ENCODE results near the gene INCENP.
"Not testable (repeated sequence)": the region's sequence is repeated elsewhere in the genome, so short reads cannot be mapped to it uniquely, and the experiment has no call there.

Gene INCENP

DNA sequence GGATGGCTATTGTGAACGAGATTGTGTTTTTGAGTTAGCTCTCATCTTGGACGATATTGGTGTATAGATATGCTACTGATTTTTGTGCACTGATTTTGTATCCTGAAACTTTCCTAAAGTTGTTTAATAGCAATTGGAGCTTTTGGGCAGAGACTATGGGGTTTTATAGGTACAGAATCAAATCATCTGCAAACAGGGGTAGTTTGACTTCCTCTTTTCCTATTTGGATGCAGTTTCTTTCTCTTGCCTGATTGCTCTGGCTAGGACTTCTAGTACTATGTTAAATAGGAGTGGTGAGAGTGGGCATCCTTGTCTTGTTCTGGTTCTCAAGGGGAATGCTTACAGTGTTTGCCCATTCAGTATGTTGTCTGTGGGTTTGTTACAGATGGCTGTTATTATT is 57.3 kb downstream of the INCENP start:
- DNase-seq, result no peak

DNA sequence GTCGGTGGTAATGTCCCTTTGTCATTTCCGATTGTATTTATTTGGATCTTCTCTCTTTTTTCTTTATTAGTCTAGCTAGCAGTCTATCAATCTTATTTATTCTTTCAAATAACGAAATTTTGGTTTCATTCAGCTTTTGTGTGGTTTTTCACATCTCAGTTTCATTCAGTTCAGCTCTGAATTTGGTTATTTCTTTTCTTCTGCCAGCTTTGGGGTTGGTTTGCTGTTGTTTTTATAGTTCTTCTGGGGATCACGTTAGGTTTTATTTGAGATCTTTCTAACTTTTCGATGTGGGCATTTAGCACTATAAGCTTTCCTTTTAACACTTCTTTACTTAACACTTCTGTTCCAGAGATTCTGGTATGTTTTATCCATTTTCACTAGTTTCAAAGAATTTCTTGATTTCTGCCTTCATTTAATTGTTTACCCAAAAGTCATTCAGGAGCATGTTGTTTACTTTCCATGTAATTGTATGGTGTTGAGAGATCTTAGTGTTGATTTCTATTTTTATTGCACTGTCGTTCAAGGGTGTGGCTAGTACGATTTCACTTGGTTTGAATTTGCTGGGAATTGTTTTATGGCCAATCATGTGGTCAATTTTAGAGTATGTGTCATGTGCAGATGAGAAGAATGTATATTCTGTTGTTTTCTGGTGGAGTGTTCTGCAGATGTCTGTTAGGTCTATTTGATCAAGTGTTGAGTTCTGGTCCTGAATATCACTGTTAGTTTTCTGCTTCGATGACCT is 58.5 kb downstream of the INCENP start:
- no peak for DNase-seq

DNA sequence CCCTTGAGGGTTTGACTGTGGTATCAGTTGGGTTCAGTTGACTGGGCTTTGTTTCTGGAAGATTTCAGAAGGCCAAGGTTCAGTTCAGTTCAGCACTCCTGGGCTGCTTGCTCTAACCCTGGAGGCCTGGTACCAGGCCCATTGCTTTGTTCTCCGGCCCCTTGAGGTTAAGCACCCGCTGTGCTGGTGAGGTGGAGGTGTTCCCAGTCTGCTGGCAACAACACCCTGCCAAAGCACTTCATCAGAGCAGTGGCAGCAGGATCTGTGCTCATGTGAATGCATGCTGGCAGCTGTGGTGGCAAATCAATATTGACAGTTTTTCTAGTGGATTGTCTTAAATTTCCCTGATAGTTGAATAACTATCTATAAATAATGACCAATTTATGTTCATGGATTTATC is 62.4 kb downstream of the INCENP start:
- DNase-seq, result no peak

GRCh38 chr11:62190011-62190410 is 66.2 kb downstream of the INCENP start, which contains the start of gene SCGB1D1:
Gene SCGB1D1 (plus strand): TSS chr11:62190216. CDS start chr11:62190285, 69 bp downstream.
- DNase-seq, result no peak

DNA sequence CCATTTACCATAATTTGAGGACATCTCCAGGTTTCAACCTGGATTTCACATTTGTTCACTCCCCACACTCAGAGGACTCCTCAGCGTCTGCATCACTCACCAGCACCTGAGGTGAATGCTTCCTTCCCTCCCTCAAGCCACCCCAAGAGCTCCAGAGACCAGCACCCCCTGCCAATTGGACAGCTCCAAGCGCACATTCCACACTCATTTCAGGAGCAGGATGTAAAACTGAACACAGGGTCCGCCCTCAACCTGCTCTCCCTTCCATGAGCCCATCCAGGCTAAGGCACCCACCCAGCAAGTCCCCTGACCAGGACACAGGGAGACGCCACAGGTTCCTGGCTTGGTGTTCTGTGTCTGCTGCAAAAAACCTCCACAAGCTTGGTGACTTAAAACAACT is 70.1 kb downstream of the INCENP start:
- no peak for DNase-seq

GRCh38 chr11:62195010-62195409 is 71.2 kb downstream of the INCENP start:
- not testable (repeated sequence) for DNase-seq

DNA sequence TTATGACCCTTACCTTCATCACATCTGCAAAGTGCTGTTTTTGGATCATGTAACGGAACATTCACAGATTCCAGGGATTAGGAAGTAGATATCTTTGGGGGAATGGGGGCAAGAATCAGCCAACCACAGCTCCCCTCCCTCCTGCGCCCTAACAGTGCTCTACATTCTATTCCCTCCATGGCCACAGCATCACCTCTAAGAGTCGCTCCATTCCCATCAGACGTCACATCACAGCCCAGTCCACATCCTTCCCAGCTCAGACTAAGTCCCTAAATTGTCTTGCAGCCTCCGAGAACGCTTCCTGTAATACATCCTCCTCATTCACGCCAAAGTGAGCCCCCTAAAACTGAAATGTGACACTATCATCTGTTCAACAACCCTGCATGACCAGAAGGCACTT is 72.1 kb downstream of the INCENP start:
- no peak for DNase-seq

- DNase-seq, result not testable (repeated sequence)
Measured at GRCh38 chr11:62197400-62197799, 73.6 kb downstream of the INCENP start.

GRCh38 chr11:62201376-62201775 is 77.6 kb downstream of the INCENP start:
- DNase-seq, result no peak
